Articular chondrocyte of knee joint (primary cell): ENCODE results near the gene AKAP12. TPM values are rescaled to one million over a fixed set of nuclear protein-coding genes. Genes with fewer than 3 reads are reported as not detected.

Experiments
- small RNA-seq: library from RNA; depleted of rRNA; stranded (forward); fragments of <200 nt; gene quantifications from one replicate; pipeline ENCODE3, GENCODE V24; 2012
- total RNA-seq: library from RNA; depleted of rRNA; stranded (reverse); fragments of >200 nt; gene quantifications from 2 replicates; pipeline ENCODE4 v1.2.3, GENCODE V29; 2012

Gene AKAP12, protein sequence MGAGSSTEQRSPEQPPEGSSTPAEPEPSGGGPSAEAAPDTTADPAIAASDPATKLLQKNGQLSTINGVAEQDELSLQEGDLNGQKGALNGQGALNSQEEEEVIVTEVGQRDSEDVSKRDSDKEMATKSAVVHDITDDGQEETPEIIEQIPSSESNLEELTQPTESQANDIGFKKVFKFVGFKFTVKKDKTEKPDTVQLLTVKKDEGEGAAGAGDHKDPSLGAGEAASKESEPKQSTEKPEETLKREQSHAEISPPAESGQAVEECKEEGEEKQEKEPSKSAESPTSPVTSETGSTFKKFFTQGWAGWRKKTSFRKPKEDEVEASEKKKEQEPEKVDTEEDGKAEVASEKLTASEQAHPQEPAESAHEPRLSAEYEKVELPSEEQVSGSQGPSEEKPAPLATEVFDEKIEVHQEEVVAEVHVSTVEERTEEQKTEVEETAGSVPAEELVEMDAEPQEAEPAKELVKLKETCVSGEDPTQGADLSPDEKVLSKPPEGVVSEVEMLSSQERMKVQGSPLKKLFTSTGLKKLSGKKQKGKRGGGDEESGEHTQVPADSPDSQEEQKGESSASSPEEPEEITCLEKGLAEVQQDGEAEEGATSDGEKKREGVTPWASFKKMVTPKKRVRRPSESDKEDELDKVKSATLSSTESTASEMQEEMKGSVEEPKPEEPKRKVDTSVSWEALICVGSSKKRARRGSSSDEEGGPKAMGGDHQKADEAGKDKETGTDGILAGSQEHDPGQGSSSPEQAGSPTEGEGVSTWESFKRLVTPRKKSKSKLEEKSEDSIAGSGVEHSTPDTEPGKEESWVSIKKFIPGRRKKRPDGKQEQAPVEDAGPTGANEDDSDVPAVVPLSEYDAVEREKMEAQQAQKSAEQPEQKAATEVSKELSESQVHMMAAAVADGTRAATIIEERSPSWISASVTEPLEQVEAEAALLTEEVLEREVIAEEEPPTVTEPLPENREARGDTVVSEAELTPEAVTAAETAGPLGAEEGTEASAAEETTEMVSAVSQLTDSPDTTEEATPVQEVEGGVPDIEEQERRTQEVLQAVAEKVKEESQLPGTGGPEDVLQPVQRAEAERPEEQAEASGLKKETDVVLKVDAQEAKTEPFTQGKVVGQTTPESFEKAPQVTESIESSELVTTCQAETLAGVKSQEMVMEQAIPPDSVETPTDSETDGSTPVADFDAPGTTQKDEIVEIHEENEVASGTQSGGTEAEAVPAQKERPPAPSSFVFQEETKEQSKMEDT (N-terminal part only)
- 207 and 366 TPM in 2 replicates for total RNA-seq

DNA sequence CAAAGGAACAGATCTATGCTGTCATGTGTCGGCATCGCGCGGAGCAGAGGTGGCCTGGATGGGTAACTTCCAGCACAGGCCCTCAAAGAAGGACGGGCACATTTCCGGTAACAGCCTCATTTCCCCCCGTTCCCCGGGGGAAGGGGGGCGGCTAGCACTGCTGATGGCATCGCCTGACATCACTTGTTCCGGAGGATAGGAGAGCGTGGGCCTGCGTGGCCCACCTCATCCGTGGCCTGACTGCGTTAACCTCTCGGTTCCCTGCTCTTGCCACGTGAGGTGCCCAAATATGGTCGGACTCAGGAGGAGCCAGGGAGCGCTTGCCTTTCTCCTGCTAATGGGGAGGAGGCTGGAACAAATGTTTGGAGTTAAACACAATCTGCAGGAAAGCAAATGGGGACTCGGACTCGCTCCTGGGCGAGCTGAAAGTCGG lies at the start of gene AKAP12:
Gene AKAP12 (plus strand): TSS at position 365 of the 433 bp plus-strand sequence. CDS start 596 bp downstream, outside the sequence.

GRCh38 chr6:151391471-151392413 lies 152.0 kb downstream of the AKAP12 start, which contains the start of gene ZBTB2:
TSS of gene ZBTB2 (minus strand) at chr6:151391559. CDS start at chr6:151373637, 17,922 bp downstream.

Small RNAs within 50 kb of the gene (small RNA-seq; reads per million reads assigned to genes)
- gene RF00019 (not detected), gene RNU6-1247P (not detected), gene RNU6-300P (not detected), gene RNY4P20 (not detected)

Other genes starting within 250 kb of the AKAP12 start
- gene ZBTB2, start 151.6 kb downstream of the AKAP12 start, total RNA-seq = 11.0 and 11.4 TPM in 2 replicates
- gene RMND1, start 212.2 kb downstream of the AKAP12 start, total RNA-seq = 48.1 and 61.2 TPM in 2 replicates